Fibroblast of pulmonary artery (primary cell): ENCODE measurements around the gene CACNA1C.

Source experiments
- DNase-seq: peaks from one replicate; pipeline ENCODE4 v3.0.0-alpha.2; 2010; ENCODE audit warnings: low read depth
- H3K4me3 ChIP-seq: replicated peaks from 2 replicates; pipeline ENCODE4 v1.5.1; 2011; ENCODE audit warnings: low read depth, mild to moderate bottlenecking, control low read depth, low read length, moderate library complexity
- TF ChIP-seq, protein P1 (sequence below): IDR thresholded peaks from 2 replicates; pipeline ENCODE4 v1.5.1; 2011; ENCODE audit warnings: mild to moderate bottlenecking, control low read depth, low read length, inconsistent platforms; ENCODE audit errors: missing control alignments

CACNA1C gene

DNA sequence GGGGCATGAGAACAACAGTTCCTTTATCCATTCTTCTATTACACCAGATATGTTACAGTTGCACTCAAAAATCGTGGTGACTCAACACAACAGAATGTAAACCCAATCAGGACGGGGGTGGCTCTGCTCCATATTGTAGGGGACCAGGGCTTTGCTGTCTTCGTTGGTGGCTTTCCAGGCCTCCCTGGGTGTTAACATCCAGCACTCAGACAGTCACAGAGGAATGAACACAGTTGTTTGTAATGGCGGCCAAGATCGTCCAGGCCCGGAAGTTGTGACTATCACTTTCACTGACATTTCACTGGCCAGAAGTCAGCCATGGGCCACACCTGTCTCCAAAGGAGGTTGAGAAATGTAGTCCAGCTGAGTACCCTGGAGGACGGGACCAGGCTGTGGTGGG, 204.1 kb downstream of the CACNA1C start:
- DNase-seq, result peak; percentile 33
- H3K4me3 ChIP-seq, result no peak overlapping the region
- TF ChIP-seq, protein P1, sequence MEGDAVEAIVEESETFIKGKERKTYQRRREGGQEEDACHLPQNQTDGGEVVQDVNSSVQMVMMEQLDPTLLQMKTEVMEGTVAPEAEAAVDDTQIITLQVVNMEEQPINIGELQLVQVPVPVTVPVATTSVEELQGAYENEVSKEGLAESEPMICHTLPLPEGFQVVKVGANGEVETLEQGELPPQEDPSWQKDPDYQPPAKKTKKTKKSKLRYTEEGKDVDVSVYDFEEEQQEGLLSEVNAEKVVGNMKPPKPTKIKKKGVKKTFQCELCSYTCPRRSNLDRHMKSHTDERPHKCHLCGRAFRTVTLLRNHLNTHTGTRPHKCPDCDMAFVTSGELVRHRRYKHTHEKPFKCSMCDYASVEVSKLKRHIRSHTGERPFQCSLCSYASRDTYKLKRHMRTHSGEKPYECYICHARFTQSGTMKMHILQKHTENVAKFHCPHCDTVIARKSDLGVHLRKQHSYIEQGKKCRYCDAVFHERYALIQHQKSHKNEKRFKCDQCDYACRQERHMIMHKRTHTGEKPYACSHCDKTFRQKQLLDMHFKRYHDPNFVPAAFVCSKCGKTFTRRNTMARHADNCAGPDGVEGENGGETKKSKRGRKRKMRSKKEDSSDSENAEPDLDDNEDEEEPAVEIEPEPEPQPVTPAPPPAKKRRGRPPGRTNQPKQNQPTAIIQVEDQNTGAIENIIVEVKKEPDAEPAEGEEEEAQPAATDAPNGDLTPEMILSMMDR, result no peak

DNA sequence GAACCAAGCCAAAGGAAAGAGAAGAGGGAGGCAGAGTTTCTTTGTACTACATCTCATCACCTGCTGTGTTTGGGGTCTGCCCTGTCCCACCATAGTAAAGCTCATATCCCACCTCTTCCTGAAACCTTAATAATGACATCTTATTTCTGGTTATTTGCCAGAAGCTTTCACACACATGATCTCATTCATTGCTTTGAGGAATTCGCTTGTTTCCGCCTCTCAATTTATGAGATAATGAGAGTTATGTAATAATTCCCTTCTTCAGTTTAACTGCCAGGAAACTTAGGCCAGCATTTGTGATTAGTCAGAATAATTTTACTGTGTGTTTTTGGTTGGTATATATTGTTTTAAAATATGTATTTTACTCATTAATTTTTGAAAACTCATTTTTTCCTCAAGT, 205.2 kb downstream of the CACNA1C start:
- no peak overlapping the region for H3K4me3 ChIP-seq
- TF ChIP-seq, protein P1, result no peak
- peak; percentile 73 for DNase-seq

- no peak overlapping the region for H3K4me3 ChIP-seq
- TF ChIP-seq, protein P1, result no peak
- DNase-seq, result peak; percentile 28
Measured at GRCh38 chr12:2259369-2259768, 206.6 kb downstream of the CACNA1C start.

- TF ChIP-seq, protein P1, result no peak
- H3K4me3 ChIP-seq, result no peak overlapping the region
- no peak for DNase-seq
Measured at GRCh38 chr12:2260441-2260840, 207.7 kb downstream of the CACNA1C start.

GRCh38 chr12:2261708-2262107, 208.9 kb downstream of the CACNA1C start:
- no peak for DNase-seq
- no peak overlapping the region for H3K4me3 ChIP-seq
- TF ChIP-seq, protein P1, result no peak

DNA sequence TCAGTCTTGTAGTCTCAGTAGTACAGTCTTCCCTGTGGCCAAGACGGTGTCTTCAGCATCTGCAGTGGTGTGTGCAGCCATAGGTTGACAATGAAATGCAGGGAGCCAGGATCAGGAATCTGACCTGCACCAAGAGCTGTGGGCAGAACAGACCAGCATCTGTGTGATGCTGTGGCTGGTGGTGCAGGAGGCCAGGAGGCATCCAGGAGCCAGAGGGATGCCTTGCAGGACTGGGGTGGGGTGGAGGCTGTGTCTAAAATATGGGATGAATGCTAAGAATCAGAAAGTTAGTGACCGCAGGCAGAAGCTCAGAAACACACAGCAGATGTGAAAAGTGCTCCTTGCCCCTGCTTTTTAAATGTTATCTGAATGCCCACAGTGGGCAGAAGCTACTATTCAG, 209.7 kb downstream of the CACNA1C start:
- H3K4me3 ChIP-seq, result no peak overlapping the region
- DNase-seq, result no peak
- TF ChIP-seq, protein P1, result no peak

DNA sequence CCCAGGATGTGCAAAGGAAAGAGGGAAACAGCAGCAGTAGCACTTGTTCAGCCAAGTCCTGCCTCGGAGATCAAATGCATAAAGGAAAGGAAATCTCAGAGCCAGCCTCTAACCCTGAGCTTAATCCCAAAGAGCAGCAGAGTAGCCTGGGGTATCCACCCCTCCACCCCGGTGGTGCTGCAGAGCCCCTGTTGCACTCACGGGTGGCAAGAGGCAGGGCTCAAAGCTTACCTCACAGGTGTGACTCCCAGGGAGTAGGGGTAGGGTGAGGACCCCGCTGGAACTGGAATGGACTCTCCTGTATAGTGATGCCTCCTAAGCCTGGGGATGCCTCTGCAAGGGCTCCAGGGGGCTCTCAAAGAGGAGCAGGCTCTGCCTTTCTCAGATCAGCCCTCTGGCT, 211.1 kb downstream of the CACNA1C start:
- TF ChIP-seq, protein P1, result no peak
- H3K4me3 ChIP-seq, result no peak overlapping the region
- no peak for DNase-seq
